CD4-positive, alpha-beta memory T cell (primary cell): ENCODE results near the gene TCF7L2. TPM values are rescaled to one million over a fixed set of nuclear protein-coding genes. Genes with fewer than 3 reads are reported as not detected.

Experiments used
- CTCF ChIA-PET: fragments of 350-600 bp; sonication (Branson Sonifier 250); formaldehyde crosslinking; loops from one replicate; lab custom pipeline; 2021; ENCODE audit warnings: inconsistent platforms; ENCODE audit not compliant: partially characterized antibody; lab: Charles Lee
- POLR2A ChIA-PET: fragments of 350-600 bp; sonication (Branson Sonifier 250); formaldehyde crosslinking; loops from one replicate; lab custom pipeline; 2021; ENCODE audit not compliant: partially characterized antibody; lab: Charles Lee
- DNase-seq, 5 donors: peaks; one replicate each; pipeline versions ENCODE4 v3.0.0 to v3.0.0-alpha.2; 2020 to 2022; ENCODE audit warnings: mixed read lengths in 1 of 5
- H3K27ac ChIP-seq: one replicate; pipeline ENCODE4 v1.7.0; 2013; ENCODE audit warnings: low read depth, low read length
- H3K27me3 ChIP-seq: 2 replicates; pipeline ENCODE4 v1.7.0; 2013; ENCODE audit warnings: mild to moderate bottlenecking, low read length, moderate library complexity; ENCODE audit not compliant: insufficient read depth
- H3K36me3 ChIP-seq: 2 replicates; pipeline ENCODE4 v1.7.0; 2013; ENCODE audit warnings: mild to moderate bottlenecking, low read length, moderate library complexity; ENCODE audit not compliant: insufficient read depth
- H3K4me1 ChIP-seq: 2 replicates; pipeline ENCODE4 v1.7.0; 2013; ENCODE audit warnings: mild to moderate bottlenecking, low read length, moderate library complexity; ENCODE audit not compliant: insufficient read depth
- H3K4me3 ChIP-seq, 2 donors: one replicate each; pipeline ENCODE4 v1.7.0; 2013; ENCODE audit warnings: low read length in 2 of 2, mild to moderate bottlenecking in 1 of 2
- H3K9me3 ChIP-seq, 2 donors: one replicate each; pipeline ENCODE4 v1.7.0; 2013; ENCODE audit warnings: low read length in 2 of 2, control low read depth in 1 of 2; ENCODE audit not compliant: control insufficient read depth in 1 of 2
- H3K27ac Mint-ChIP-seq, 7 donors: one replicate each; pipeline ENCODE4 v1.8.0; 2020 to 2021; ENCODE audit warnings: mixed read lengths in 7 of 7, mild to moderate bottlenecking in 6 of 7, inconsistent platforms in 3 of 7, moderate library complexity in 3 of 7
- H3K27me3 Mint-ChIP-seq, 2 donors: one replicate each; pipeline ENCODE4 v1.8.0; 2020 to 2021; ENCODE audit warnings: mixed read lengths in 2 of 2
- H3K36me3 Mint-ChIP-seq, 2 donors: one replicate each; pipeline ENCODE4 v1.8.0; 2020 to 2021; ENCODE audit warnings: mixed read lengths in 2 of 2, inconsistent platforms in 1 of 2, mild to moderate bottlenecking in 1 of 2
- H3K4me1 Mint-ChIP-seq, 4 donors: one replicate each; pipeline ENCODE4 v1.8.0; 2020 to 2021; ENCODE audit warnings: mixed read lengths in 4 of 4, mild to moderate bottlenecking in 1 of 4
- H3K4me3 Mint-ChIP-seq, 8 donors: one replicate each; pipeline ENCODE4 v1.8.0; 2020 to 2021; ENCODE audit warnings: mixed read lengths in 8 of 8, mild to moderate bottlenecking in 7 of 8, moderate library complexity in 6 of 8, inconsistent platforms in 3 of 8
- H3K9me3 Mint-ChIP-seq, 8 donors: one replicate each; pipeline ENCODE4 v1.8.0; 2020 to 2021; ENCODE audit warnings: mixed read lengths in 8 of 8, mild to moderate bottlenecking in 5 of 8, inconsistent platforms in 3 of 8, moderate library complexity in 1 of 8
- intact Hi-C: fragments of 100-400 bp; cut with micrococcal nuclease; formaldehyde crosslinking; loops from one replicate; pipeline ENCODE4 v1.15.1; 2023
- polyA plus RNA-seq, 2 donors: library from polyadenylated mRNA; unstranded; fragments of 300-500 nt; fragmentation: Illumina TruSeq; gene quantifications; one replicate each; pipeline ENCODE4 v1.2.3, GENCODE V29; 2021
- total RNA-seq, 2 experiments: library from RNA; stranded (reverse); gene quantifications; one replicate each; pipeline ENCODE4 v1.2.3, GENCODE V29; 2021

Gene TCF7L2
- total and polyA plus RNA-seq, 4 experiments from 2014 or later = 0.16 to 3.2 (median 1.8) TPM

- DNase-seq = no peak
- no peak overlapping the region for H3K4me3 Mint-ChIP-seq
- ChIA-PET CTCF (interaction anchor here (0.6 kb wide), 1 partner anchor 643 kb away, joined by 3 read pairs; no protein-coding TSS in a partner anchor), POLR2A (no interaction called here)
- H3K27me3 Mint-ChIP-seq = no peaks in the 10 kb centered on the region
- Histone ChIP-seq H3K9me3 (no peaks in the 10 kb centered on the region), H3K27ac (no peak overlapping the region), H3K27me3 (no peaks in the 10 kb centered on the region), H3K4me3 (no peak overlapping the region), H3K36me3 (no peaks in the 10 kb centered on the region), H3K4me1 (peaks cover 21% of the 10 kb centered on the region)
- H3K4me1 Mint-ChIP-seq = peaks cover 17 to 30% (median 21%) of the 10 kb centered on the region in 4 donors
- H3K36me3 Mint-ChIP-seq = no peaks in the 10 kb centered on the region
- peaks cover 0 to 5% (median 0%) of the 10 kb centered on the region in 8 donors for H3K9me3 Mint-ChIP-seq
- intact Hi-C loops = no loop called here
- H3K27ac Mint-ChIP-seq = no peak overlapping the region
These were observed 147.0 kb downstream of the TCF7L2 start for GRCh38 chr10:113097036-113097435.

- Histone ChIP-seq H3K27ac (no peak overlapping the region), H3K9me3 (no peaks in the 10 kb centered on the region), H3K36me3 (no peaks in the 10 kb centered on the region), H3K27me3 (no peaks in the 10 kb centered on the region), H3K4me3 (no peak overlapping the region), H3K4me1 (peaks cover 5% of the 10 kb centered on the region)
- Mint-ChIP-seq H3K4me3 (no peak overlapping the region), H3K4me1 (peaks cover under 1 to 16% (median 8%) of the 10 kb centered on the region in 4 donors), H3K36me3 (no peaks in the 10 kb centered on the region), H3K27me3 (no peaks in the 10 kb centered on the region), H3K9me3 (no peaks in the 10 kb centered on the region), H3K27ac (no peak overlapping the region)
- intact Hi-C loops = no loop called here
- no peak for DNase-seq
- ChIA-PET POLR2A (interaction anchor here (0.8 kb wide), 1 partner anchor 93 kb away, joined by 3 read pairs; no protein-coding TSS in a partner anchor), CTCF (interaction anchor here (0.9 kb wide), 1 partner anchor 47 kb away, joined by 3 read pairs; no protein-coding TSS in a partner anchor)
These were observed 149.6 kb downstream of the TCF7L2 start for GRCh38 chr10:113099431-113100183.

- Histone ChIP-seq H3K36me3 (no peaks in the 10 kb centered on the region), H3K27me3 (no peaks in the 10 kb centered on the region), H3K4me3 (no peak overlapping the region), H3K9me3 (no peaks in the 10 kb centered on the region), H3K27ac (no peak overlapping the region), H3K4me1 (no peaks in the 10 kb centered on the region)
- CTCF ChIA-PET = no interaction called here
- Mint-ChIP-seq H3K27me3 (no peaks in the 10 kb centered on the region), H3K9me3 (no peaks in the 10 kb centered on the region), H3K27ac (no peak overlapping the region), H3K36me3 (no peaks in the 10 kb centered on the region), H3K4me1 (peaks cover 0 to 12% (median 5%) of the 10 kb centered on the region in 4 donors), H3K4me3 (no peak overlapping the region)
- POLR2A ChIA-PET = no interaction called here
- DNase-seq = no peak
- intact Hi-C loops = no loop called here
These were observed 150.2 kb downstream of the TCF7L2 start for GRCh38 chr10:113100281-113100680.

GRCh38 chr10:113103131-113103840, 153.2 kb downstream of the TCF7L2 start:
- peak in 2 of 5 donors; percentile 6 to 7 for DNase-seq
- Mint-ChIP-seq H3K36me3 (no peaks in the 10 kb centered on the region), H3K9me3 (no peaks in the 10 kb centered on the region)

GRCh38 chr10:113104047-113104446, 154.0 kb downstream of the TCF7L2 start:
- CTCF ChIA-PET = no interaction called here
- H3K4me1 Mint-ChIP-seq = peaks cover 0 to 6% (median 4%) of the 10 kb centered on the region in 4 donors
- H3K4me3 ChIP-seq = no peak overlapping the region
- H3K27me3 Mint-ChIP-seq = peaks cover 0 to 2% of the 10 kb centered on the region in 2 donors
- H3K9me3 Mint-ChIP-seq = no peaks in the 10 kb centered on the region
- POLR2A ChIA-PET = no interaction called here
- H3K36me3 ChIP-seq = no peaks in the 10 kb centered on the region
- no peak overlapping the region for H3K27ac Mint-ChIP-seq
- H3K4me3 Mint-ChIP-seq = no peak overlapping the region
- DNase-seq = no peak
- H3K36me3 Mint-ChIP-seq = no peaks in the 10 kb centered on the region
- H3K27ac ChIP-seq = no peak overlapping the region
- H3K4me1 ChIP-seq = no peaks in the 10 kb centered on the region
- intact Hi-C loops = no loop called here
- H3K27me3 ChIP-seq = no peaks in the 10 kb centered on the region
- no peaks in the 10 kb centered on the region for H3K9me3 ChIP-seq

More at GRCh38 chr10:113103131-113103840, 153.2 kb downstream of the TCF7L2 start:
- no peaks in the 10 kb centered on the region for H3K4me1 ChIP-seq
- H3K36me3 ChIP-seq = no peaks in the 10 kb centered on the region
- no peak overlapping the region for H3K27ac ChIP-seq
- peak overlapping the region in 2 of 7 donors; percentile 22 to 60 for H3K27ac Mint-ChIP-seq
- CTCF ChIA-PET = no interaction called here
- no peaks in the 10 kb centered on the region for H3K27me3 Mint-ChIP-seq
- H3K4me3 Mint-ChIP-seq = peak overlapping the region in 3 of 8 donors; percentile 2 to 38 (median 36)
- H3K27me3 ChIP-seq = no peaks in the 10 kb centered on the region
- H3K4me1 Mint-ChIP-seq = peaks cover 0 to 6% (median 4%) of the 10 kb centered on the region in 4 donors
- POLR2A ChIA-PET = no interaction called here
- no peaks in the 10 kb centered on the region for H3K9me3 ChIP-seq
- intact Hi-C loops = no loop called here
- H3K4me3 ChIP-seq = no peak overlapping the region

GRCh38 chr10:113108194-113108835, 158.3 kb downstream of the TCF7L2 start:
- H3K4me1 Mint-ChIP-seq = peaks cover 0 to 3% (median 2%) of the 10 kb centered on the region in 4 donors
- peaks cover 2 to 4% of the 10 kb centered on the region in 2 donors for H3K27me3 Mint-ChIP-seq
- peak in 2 of 5 donors; percentile 3 for DNase-seq
- no peaks in the 10 kb centered on the region for H3K36me3 ChIP-seq
- POLR2A ChIA-PET = no interaction called here
- H3K9me3 ChIP-seq = no peaks in the 10 kb centered on the region
- no peaks in the 10 kb centered on the region for H3K9me3 Mint-ChIP-seq
- H3K4me1 ChIP-seq = no peaks in the 10 kb centered on the region
- H3K4me3 ChIP-seq = no peak overlapping the region
- no peak overlapping the region for H3K27ac ChIP-seq
- intact Hi-C loops = no loop called here
- H3K27ac Mint-ChIP-seq = no peak overlapping the region
- no peak overlapping the region for H3K4me3 Mint-ChIP-seq
- CTCF ChIA-PET = no interaction called here
- no peaks in the 10 kb centered on the region for H3K27me3 ChIP-seq
- no peaks in the 10 kb centered on the region for H3K36me3 Mint-ChIP-seq

- Histone ChIP-seq H3K4me1 (no peaks in the 10 kb centered on the region), H3K27me3 (no peaks in the 10 kb centered on the region), H3K36me3 (no peaks in the 10 kb centered on the region), H3K27ac (no peak overlapping the region), H3K4me3 (no peak overlapping the region), H3K9me3 (no peaks in the 10 kb centered on the region)
- H3K27ac Mint-ChIP-seq = no peak overlapping the region
- H3K27me3 Mint-ChIP-seq = peaks cover 2 to 4% of the 10 kb centered on the region in 2 donors
- no peak for DNase-seq
- intact Hi-C loops = no loop called here
- H3K4me1 Mint-ChIP-seq = no peaks in the 10 kb centered on the region
- H3K36me3 Mint-ChIP-seq = no peaks in the 10 kb centered on the region
- ChIA-PET CTCF (no interaction called here), POLR2A (no interaction called here)
- H3K9me3 Mint-ChIP-seq = no peaks in the 10 kb centered on the region
- H3K4me3 Mint-ChIP-seq = no peak overlapping the region
These were observed 158.9 kb downstream of the TCF7L2 start for GRCh38 chr10:113108948-113109347.
